ENCODE results near the gene DPP10.

DNA sequence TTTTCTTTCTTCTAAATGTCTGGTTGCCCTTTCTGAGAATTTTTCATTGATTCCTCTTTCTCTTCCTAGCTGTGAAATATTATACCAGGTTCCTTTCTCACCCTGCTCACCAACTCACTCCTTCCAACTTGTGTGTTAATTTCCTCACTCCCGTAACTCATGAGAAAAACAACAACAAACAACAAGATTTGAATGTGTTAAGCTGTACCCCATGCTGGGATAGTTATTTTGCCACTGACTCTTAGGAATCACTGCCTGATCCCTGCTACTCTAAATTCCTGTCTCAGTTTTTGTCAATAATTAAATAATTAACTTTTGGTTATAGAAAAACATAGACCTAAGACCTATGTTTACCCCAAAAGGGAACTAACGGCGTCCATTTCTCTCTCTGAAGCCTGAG is 242.7 kb downstream of the DPP10 start:
- TF ChIP-seq CTCF (IDR thresholded peaks at IDR 0.05) (no peak), EZH2 (IDR thresholded peaks at IDR 0.05) (no peak), EZH2phosphoT487 (IDR thresholded peaks at IDR 0.05) (no peak)

Measured in neural progenitor cell (in vitro differentiated cells).